Myocyte (in vitro differentiated cells): ENCODE data around the gene UBE3D. TPM values are rescaled to one million over a fixed set of nuclear protein-coding genes. Genes with fewer than 3 reads are reported as not detected.
"Not testable (repeated sequence)": the region's sequence is repeated elsewhere in the genome, so short reads cannot be mapped to it uniquely, and the experiment has no call there.

Source experiments
- DNase-seq: peaks from one replicate; pipeline ENCODE4 v3.0.0-alpha.2; 2012; ENCODE audit warnings: low read depth
- total RNA-seq: library from RNA; depleted of rRNA; stranded (reverse); fragments of >200 nt; gene quantifications from 2 replicates; pipeline ENCODE4 v1.2.3, GENCODE V29; 2014

UBE3D gene
- total RNA-seq, 1 donor from 2014 or later: 6.2 TPM

DNA sequence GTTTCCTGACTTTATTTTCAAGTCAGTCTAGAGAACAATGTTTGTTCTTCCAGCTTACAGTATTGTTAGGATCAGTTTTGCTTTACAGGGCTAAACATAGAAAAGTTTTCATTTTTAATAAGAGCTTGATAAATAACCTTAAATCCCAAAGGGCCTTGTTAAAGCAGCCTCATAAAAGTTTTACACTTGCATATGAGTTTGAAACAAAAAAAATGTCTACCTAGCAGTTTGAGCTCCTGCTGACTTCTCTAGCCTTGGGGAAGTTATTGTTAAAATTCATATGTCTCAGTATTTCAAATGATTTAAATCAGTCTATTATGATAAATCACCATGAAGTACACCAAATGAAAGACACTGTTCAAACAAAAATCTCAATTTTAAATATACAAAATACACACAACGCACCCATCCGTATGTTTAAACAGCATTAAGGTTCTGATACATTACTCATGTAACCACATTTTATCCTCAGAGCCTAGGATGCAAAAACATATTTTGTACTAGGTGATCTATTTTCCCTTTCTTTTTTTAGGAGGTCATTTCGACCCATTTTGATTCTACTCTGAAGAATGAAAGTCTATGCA, 87.2 kb downstream of the UBE3D start:
- DNase-seq: no peak

DNA sequence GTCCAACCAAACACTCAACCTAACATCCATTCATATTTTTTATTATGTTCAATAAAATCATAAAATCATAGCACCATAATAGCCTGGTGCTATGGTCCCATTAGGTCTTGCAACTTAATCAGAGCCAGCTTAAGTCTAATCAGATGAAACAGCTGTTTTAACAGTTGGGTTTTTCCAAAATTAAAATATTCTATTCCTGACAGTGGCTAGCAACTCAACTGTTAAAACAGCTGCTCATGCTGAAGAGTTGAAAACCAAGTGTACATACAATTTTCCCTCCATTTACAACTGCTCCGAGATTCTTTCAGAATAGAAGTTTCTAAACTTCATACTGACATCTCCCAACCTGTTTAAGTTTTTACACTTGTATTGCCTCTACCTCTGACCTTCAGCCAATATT, 89.5 kb downstream of the UBE3D start:
- DNase-seq: peak; percentile 76

DNA sequence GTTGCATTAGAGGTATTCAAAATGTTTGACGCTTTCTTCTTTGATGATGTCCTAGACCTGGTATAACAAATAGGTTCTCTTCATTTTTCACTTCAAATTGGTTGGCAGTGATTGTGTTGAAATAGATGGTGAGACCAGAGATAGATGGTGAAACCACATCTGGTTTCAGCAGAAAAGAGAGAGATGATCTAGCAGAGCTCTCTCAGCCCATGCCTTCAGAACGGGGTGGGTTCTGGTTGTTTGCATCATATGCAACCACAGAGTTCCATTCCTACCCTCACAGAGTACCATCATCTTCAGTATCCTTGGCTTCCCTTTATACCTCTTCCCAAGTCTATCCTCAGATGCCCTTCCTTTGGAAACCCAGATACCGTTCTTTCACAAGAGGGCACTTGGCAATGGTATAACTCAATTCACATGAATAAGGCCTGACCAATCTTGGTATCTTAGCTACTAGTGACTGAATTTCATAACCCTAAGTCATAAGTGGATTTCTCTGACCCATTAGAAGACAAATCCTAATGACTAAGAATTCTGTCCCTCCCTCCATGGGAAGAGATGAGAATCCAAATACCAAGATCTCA, 93.7 kb downstream of the UBE3D start:
- DNase-seq: no peak

DNA sequence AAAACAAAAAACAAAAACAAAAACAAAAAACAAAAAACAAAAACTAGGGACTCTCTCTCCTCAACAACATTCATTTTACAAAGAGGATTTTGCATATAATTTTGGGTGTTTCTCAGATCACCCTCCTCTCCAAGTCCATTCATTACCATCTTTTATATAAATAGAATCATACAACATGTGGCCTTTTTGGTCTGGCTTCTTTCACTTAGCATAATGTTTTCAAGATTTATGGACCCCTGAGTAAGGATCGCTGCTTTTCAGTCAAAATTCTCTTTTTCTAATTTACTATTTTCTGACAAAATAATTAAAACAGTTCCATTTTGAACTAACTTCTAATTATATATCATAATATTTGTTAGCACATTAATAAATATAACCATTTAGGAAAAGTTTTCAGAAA, 94.8 kb downstream of the UBE3D start:
- no peak for DNase-seq

DNA sequence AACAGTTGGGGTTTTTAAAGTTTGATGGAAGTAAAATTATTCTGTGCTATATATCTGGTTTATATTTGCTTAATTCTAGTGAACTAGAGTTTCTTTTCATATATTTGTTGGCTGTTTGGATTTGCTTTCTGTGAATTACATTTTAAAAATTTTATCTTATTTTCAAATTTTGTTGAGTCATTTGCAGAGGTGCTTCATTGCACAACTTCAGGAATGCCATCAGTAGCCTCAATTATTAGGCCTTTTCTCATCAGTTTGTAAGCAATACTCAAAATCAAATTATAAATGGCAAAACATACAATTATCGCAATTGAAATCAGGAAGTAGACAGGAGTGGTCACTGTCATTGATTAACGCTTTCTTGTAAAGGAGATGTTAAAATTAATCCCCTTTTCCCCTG, 96.9 kb downstream of the UBE3D start:
- DNase-seq: no peak

DNA sequence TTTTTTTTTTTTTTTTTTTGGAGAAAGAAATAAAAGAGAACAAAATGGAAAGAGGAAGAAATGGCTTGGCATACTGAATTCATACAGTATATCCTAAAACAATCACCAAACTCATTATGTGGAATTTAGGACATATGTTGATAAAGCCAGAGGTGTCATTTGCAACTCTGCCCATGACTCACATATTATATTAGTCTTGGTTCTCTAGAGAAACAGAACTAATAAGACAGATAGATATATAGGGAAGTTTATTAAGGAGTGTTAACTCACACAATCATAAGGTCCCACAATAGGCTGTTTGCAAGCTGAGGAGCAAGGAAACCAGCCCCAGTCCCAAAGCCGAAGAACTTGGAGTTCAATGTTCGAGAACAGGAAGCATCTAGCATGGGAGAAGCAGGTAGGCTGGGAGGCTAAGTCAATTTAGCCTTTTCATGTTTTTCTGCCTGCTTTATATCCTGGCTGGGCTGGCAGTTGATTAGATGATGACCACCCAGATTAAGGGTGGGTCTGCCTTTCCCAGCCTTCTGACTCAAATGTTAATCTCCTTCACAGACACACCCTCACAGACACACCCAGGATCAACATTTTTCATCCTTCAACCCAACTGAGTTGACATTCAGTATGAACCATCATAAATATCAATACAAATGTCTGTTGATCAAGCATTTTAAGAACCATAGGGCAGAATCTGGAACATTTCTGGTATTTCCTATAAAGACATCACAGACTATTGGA, 102.3 kb downstream of the UBE3D start:
- DNase-seq: no peak

DNA sequence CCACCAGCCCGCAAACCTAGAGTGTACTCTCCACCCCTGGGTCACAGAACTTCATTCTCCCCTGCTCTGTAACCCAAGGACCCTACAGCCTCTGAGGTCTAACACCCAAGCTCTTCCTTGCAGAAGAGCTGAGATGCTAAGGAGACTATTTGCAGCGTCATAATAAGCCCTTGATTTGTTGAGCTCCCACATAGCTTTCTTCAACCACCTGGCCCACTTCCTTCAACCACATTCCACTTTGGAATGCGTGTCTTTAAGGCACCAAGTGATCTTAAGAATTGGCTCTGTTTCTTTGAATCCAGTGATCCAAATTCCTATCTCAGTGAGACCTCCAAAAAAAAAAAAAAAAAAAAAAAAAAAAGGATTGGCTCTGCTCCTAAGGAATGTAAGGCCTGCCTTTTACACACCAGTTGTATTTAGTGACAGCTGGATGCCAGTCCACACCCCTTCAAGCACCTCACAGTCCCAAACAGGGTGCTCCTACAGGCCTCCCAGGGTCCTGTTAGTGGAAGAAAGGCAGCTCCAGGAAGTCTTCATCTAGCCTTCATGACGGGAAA, 106.2 kb downstream of the UBE3D start:
- peak; percentile 72 for DNase-seq

DNA sequence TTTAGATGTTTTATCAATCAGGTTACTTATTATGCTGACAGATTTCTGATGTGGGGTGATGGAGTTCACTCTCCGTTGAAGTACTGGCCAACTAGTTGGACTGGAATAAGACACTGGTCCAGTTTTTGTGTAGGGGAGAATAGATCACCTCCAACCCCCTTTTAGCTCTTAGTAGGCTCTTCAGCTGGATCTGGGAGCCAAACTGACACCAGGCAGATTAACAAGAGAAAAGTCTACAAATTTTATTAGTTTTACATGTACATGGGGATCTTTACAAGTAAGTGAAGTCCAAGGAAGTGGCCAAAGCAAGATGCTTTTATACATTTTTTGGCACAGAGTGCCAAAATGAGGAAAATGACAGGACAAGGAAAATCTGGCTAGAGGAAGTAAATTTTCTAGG, 107.1 kb downstream of the UBE3D start:
- DNase-seq: no peak

DNA sequence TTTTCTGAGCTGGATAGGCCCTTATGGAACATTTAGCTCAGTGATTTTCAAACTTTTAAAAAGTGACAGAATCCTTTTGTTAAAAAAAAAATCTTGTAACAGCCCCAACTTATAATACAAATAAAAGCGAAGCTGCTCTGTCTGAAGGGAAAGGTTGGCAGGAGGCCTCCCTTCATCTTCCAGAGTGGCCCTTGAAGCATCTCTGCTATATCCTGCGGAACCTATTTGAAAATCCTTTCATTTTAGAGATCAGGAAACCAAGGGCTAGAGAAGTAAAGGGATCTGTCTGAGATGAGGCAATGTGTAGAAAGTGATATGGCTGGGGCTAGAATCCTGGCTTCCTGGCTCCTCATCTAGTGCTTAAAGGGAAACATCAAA, 107.8 kb downstream of the UBE3D start:
- DNase-seq: no peak

DNA sequence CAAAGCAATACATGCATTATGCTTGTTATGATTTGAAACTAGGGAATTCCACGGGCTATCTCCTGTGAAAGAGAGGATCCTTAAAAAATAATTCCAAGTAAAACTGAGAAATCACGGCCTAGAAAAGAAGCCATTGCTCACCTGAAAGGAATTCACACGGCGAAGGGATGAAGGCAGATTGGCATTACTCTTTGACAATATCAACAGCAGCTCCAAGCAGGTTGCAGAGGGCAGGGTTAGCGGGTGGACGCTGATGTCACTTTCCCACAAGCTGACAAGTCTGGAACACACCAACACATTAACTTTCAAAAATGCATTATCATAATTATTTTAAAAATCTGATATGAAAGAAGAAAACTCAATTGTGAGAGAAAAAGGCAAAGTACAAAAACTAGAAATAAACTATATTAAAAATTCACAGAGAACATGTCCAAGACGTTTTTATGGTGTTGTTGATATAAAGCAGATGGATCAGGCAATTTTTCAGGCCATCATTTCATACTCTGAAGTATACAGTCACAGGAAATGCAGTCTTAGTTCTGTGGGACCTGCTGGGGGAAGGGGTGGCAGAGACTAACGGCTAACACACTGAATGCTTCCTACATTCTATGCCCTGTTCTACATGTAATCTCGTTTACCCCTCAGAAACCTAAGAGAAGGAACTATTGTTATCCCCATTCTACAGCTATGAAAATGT, 108.3 kb downstream of the UBE3D start:
- DNase-seq: no peak

DNA sequence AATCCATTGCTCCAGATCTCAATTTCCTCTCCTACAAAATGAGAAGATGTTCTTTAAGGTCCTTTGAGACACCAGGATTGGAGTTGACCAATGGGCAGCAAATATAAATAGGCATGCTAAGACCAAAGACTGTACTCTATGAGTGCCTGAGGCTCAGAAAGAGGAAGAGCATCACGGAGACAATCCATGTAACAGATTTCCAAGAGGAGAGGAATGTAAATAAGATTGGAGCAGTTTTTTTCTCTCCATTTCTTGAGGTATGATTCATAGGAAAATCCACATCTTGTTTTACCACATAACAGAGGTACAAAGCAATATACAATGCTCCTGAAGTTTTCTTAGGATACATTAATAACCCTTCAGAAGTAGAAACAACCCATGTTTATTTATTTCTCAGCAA, 109.8 kb downstream of the UBE3D start:
- peak; percentile 31 for DNase-seq

DNA sequence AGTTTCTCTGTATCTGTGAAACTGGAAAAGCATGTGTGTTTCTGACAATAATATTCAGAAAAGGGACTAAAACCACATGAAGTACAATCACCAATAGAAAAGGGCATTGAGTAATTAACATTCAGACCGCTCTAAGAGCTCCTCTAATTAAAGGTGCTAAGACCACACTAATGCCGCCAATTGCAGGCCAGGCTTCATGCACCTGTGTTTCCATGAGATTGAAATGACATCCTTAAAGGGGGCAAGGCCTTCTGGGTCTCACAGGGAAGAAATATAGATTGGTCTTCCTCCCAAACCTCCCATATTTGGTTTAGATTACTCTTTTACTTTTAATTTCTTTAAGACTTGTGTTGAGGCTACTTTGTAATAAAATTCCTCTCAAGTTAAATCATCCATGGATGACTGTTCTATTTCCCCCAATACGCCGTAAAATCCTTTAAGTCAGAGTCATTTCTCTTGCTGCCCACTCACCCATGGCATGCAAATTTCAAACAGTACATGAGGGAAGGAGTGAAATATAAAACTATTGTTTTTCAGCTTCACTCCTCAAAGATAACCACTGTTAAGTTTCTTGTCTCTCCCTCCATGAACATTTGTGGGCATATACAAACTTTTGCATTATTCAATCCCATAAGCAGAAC, 110.6 kb downstream of the UBE3D start:
- no peak for DNase-seq

DNA sequence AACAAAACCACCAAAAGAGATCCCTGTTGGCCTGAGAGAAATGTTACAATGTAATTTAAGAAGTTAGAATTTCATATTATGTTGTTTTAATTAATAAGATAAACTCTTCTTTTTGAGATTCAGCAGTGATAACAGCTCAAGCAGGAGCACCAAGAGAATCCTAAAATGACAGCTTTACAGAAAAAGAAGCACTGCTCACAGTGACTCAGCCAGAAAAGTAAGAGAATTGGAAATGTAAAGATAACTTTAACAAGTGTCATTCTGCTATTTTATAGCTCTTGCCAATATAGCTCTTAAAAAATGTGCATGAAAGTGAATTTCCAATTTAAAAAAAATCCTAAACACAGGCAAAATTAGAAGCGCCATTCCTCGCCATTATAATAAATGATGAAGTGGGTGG, 111.3 kb downstream of the UBE3D start:
- DNase-seq: no peak

DNA sequence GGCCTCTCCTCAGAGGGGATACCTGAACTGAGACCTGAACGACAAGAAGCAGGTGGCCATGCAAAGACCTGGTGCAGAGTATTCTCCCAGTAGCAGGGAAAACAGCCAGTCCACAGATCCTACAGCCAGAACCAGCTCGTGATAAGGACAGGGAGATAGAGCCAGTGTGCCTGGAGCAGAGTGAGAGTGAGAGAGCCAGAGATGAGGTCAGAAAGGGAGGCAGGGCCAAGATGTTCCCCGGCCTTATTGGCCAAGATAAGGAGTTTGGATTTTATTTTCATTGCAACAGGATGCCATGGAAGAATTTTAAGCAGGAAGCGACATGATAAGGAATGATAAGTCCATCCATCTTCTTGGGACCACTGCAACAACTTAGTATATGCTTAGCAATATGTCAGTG, 111.8 kb downstream of the UBE3D start:
- no peak for DNase-seq

DNA sequence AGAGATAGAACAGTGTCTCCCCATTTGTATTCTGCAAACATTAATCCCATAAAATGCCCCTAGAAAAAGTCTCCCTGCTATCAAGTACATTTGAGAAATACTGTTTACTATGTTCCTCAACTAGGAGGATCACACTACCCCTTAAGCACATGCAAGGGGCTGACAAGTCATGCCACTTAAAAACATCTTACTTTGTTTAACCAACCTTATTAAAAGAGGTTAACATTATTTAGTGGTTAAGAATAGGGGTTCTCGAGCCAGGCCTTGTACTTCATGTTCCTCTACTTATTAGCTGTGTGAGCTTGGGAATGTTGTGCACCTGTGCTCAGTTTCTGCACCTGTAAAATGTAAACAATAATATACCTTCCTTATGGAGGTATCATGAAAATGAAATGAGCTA, 113.7 kb downstream of the UBE3D start:
- DNase-seq: no peak

DNA sequence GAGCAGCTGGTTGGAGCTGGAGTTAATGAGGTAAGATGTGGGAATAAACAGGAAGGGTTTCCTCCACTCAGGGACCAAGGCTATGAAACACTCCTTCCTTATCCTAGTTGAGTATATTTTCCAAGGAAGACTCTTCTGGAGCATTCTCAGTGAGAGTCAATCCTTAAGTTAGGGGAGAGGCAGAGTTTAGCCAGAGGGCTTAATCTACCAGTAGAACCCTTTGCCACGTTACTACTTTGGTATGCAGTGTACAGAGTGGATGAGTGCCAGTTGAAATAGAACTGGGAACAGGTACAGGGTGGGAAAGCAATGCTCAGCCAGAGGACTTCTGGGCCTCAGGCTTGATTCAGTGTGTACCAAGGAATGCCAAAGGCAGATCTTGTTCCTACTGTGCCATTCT, 114.3 kb downstream of the UBE3D start:
- no peak for DNase-seq

DNA sequence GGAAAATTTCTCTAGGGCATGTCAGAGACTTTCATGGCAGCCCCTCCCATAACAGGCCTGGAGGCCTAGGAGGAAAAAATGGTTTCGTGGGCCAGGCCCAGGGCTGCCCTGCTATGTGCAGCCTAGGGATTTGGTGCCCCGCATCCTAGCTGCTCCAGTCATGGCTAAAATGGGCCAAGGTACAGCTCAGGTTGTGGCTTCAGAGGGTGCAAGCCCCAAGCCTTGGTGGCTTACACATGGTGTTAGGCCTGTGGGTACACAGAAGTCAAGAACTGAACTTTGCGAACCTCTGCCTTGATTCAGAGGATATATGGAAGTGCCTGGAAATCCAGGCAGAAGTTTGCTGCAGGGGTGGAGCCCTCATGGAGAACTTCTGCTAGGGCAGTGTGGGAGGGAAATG, 134.7 kb downstream of the UBE3D start:
- not testable (repeated sequence) for DNase-seq

DNA sequence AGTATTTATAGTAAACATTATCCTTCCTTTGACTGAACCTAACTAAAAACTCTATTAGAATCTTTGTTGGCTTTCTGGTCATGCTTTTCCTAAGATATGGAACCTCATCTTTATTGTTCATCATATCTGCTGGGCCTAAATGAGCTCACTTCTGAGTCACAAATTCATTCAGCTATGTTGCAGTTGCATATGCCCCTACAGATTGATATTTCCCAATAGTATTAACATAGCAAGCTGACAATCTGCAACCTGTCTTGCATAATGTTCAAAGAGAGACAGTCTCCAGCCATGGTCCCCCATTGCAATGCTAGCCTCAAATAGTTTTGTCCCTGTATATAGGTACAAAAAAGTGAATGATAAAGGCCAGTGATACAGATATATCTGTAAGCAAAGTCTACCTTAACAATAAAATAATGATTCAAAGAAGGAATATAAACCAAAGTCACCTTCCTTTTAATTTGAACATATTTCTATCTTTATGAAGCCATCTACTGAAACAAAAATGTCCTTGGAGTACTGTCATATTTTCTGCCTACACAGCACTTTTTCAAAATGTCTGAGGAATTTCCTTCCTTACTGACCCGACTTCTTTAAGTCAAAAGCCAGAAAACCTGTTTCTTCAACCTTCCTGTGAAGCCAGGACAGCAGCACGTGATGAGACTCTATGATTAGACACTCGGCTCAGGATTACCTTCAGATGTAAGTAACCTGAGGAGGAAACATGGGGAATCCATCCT, 140.7 kb downstream of the UBE3D start:
- no peak for DNase-seq

DNA sequence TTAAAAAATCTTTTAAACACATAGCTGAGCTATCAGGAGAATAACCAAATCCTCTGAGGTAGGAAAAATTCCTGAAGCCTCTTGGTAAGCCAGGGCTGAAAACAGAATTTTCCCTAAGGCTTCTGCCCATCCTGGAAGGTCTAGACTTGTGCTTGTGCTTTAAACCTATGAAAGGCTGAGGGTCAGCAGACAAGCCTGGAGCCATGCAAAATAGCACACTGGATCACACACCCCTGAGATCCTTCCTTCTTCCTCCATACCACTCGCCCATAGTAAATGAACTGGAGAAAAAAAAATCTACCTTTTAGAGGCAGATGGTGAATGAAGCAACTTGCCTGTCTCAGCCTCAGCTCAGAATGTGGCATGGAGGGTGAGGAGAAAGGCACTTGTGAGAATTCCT, 144.4 kb downstream of the UBE3D start:
- DNase-seq: no peak

DNA sequence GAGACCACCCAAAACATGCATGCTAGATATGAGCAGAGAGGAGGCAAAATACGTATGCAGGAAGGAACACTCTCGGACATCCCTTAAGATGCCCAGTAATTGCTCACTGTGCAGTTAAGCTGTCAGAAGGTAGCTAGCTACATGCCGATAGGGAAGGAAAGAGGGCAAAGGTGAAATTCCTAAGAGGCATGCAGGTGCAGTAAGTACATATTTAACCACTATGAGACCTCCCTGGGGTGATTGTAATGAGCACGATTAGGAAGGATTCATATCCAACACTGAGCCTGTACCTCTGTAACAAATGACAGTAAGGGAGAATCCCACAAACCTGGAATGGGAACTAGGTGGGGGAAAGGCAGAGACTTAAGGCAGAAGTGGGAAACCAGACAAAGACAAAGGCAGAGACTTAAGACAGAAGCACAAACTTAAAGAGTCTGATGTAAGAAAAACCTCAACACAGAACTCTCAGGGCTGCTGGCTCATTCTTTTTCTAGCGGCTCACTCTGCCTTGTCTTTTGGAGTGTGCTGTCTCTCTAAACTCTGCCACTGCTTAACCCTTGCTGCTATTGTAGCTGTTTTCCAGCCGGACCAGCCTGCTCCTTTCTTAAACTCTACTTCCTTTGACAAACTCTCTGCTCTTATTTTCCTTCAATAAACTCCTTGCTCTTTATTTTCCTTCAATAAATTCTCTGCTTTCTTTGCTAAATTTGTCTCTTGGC, 148.1 kb downstream of the UBE3D start:
- no peak for DNase-seq
